Calu3 (cell line): ENCODE results near the gene PEAK1. TPM values are rescaled to one million over a fixed set of nuclear protein-coding genes. Genes with fewer than 3 reads are reported as not detected.
A peak's percentile ranks its signal among the peaks of the same experiment; 100 is the strongest.

Experiments used
- BruUV-seq: library from RNA; stranded (reverse); fragments of 400-500 nt; replicated peaks from 2 replicates; lab custom pipeline; 2021; lab: Mats Ljungman, UMichigan
- CTCF ChIA-PET: fragments of 300-600 bp; sonication (Branson Sonifier 250); formaldehyde crosslinking; loops from one replicate; lab custom pipeline; 2022; ENCODE audit warnings: antibody characterized with exemption; lab: Charles Lee
- DNase-seq: peaks from one replicate; pipeline ENCODE4 v3.0.0; 2022
- H3K27ac Mint-ChIP-seq: one replicate; pipeline ENCODE4 v1.8.0; 2022; ENCODE audit warnings: mixed read lengths; ENCODE audit not compliant: unreplicated experiment
- H3K27me3 Mint-ChIP-seq: one replicate; pipeline ENCODE4 v1.8.0; 2022; ENCODE audit warnings: mixed read lengths; ENCODE audit not compliant: unreplicated experiment
- H3K36me3 Mint-ChIP-seq: one replicate; pipeline ENCODE4 v1.8.0; 2022; ENCODE audit warnings: mild to moderate bottlenecking, moderate library complexity, mixed read lengths; ENCODE audit not compliant: insufficient read depth, unreplicated experiment
- H3K4me1 Mint-ChIP-seq: one replicate; pipeline ENCODE4 v1.8.0; 2022; ENCODE audit warnings: mild to moderate bottlenecking, low read depth, mixed read lengths; ENCODE audit not compliant: unreplicated experiment
- H3K4me3 Mint-ChIP-seq: one replicate; pipeline ENCODE4 v1.8.0; 2022; ENCODE audit warnings: mild to moderate bottlenecking, low read depth, moderate library complexity, mixed read lengths; ENCODE audit not compliant: unreplicated experiment
- H3K9me3 Mint-ChIP-seq: one replicate; pipeline ENCODE4 v1.8.0; 2022; ENCODE audit warnings: low read depth, mixed read lengths; ENCODE audit not compliant: unreplicated experiment
- intact Hi-C: fragments of 100-400 bp; cut with micrococcal nuclease; formaldehyde crosslinking; loops from one replicate; pipeline ENCODE4 v1.10.0; 2022; ENCODE audit not compliant: unreplicated experiment
- total RNA-seq: library from RNA; stranded (reverse); gene quantifications from 2 replicates; pipeline ENCODE4 v1.2.3, GENCODE V29; 2022
- TF ChIP-seq, protein P1 (sequence below): fragments of 200-600 bp; IDR thresholded peaks from one replicate; pipeline ENCODE4 v1.8.0; 2022; ENCODE audit warnings: antibody characterized with exemption; ENCODE audit not compliant: unreplicated experiment

PEAK1 gene
- total RNA-seq, 1 experiment from 2014 or later = 54.3 TPM

- CTCF ChIA-PET = no interaction called here
Observed at GRCh38 chr15:77120576-77120975, 299.3 kb downstream of the PEAK1 start.

GRCh38 chr15:77119446-77119845 lies 300.5 kb downstream of the PEAK1 start:
- H3K27ac Mint-ChIP-seq = no peak overlapping the region
- no peaks in the 10 kb centered on the region for H3K9me3 Mint-ChIP-seq
- H3K4me3 Mint-ChIP-seq = no peak overlapping the region
- no peak for DNase-seq
- no TSS peak for BruUV-seq
- H3K36me3 Mint-ChIP-seq = no peaks in the 10 kb centered on the region
- TF ChIP-seq, protein P1, sequence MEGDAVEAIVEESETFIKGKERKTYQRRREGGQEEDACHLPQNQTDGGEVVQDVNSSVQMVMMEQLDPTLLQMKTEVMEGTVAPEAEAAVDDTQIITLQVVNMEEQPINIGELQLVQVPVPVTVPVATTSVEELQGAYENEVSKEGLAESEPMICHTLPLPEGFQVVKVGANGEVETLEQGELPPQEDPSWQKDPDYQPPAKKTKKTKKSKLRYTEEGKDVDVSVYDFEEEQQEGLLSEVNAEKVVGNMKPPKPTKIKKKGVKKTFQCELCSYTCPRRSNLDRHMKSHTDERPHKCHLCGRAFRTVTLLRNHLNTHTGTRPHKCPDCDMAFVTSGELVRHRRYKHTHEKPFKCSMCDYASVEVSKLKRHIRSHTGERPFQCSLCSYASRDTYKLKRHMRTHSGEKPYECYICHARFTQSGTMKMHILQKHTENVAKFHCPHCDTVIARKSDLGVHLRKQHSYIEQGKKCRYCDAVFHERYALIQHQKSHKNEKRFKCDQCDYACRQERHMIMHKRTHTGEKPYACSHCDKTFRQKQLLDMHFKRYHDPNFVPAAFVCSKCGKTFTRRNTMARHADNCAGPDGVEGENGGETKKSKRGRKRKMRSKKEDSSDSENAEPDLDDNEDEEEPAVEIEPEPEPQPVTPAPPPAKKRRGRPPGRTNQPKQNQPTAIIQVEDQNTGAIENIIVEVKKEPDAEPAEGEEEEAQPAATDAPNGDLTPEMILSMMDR = no peak
- H3K4me1 Mint-ChIP-seq = peaks cover 19% of the 10 kb centered on the region
- intact Hi-C loops = loop anchor here (1.0 to 2.0 kb wide), 4 partner anchors 42 to 423 kb away; no protein-coding TSS in a partner anchor
- no peaks in the 10 kb centered on the region for H3K27me3 Mint-ChIP-seq
- CTCF ChIA-PET = interaction anchor here (0.5 to 2.6 kb wide), 14 partner anchors 11 to 900 kb away, joined by 3 to 20 read pairs (median 6); partner anchors contain the start of gene HMG20A

More at GRCh38 chr15:77120576-77120975, 299.3 kb downstream of the PEAK1 start:
- BruUV-seq = no TSS peak
- intact Hi-C loops = no loop called here
- H3K27me3 Mint-ChIP-seq = no peaks in the 10 kb centered on the region
- TF ChIP-seq, protein P1 = no peak
- peaks cover 19% of the 10 kb centered on the region for H3K4me1 Mint-ChIP-seq
- H3K9me3 Mint-ChIP-seq = no peaks in the 10 kb centered on the region
- no peak overlapping the region for H3K27ac Mint-ChIP-seq
- H3K36me3 Mint-ChIP-seq = no peaks in the 10 kb centered on the region
- no peak overlapping the region for H3K4me3 Mint-ChIP-seq
- no peak for DNase-seq

GRCh38 chr15:77118882-77119321 lies 301.0 kb downstream of the PEAK1 start:
- H3K4me3 Mint-ChIP-seq = no peak overlapping the region
- intact Hi-C loops = loop anchor here (1.0 to 2.0 kb wide), 4 partner anchors 42 to 424 kb away; no protein-coding TSS in a partner anchor
- no TSS peak for BruUV-seq
- DNase-seq = peak; percentile 51
- CTCF ChIA-PET = interaction anchor here (0.5 to 2.6 kb wide), 13 partner anchors 11 to 900 kb away, joined by 3 to 20 read pairs (median 5); partner anchors contain the start of gene HMG20A
- H3K36me3 Mint-ChIP-seq = no peaks in the 10 kb centered on the region
- H3K4me1 Mint-ChIP-seq = peaks cover 19% of the 10 kb centered on the region
- no peaks in the 10 kb centered on the region for H3K9me3 Mint-ChIP-seq
- H3K27ac Mint-ChIP-seq = no peak overlapping the region
- TF ChIP-seq, protein P1 = peak; percentile 71
- no peaks in the 10 kb centered on the region for H3K27me3 Mint-ChIP-seq

- no TSS peak for BruUV-seq
- no peak for DNase-seq
- Mint-ChIP-seq H3K9me3 (no peaks in the 10 kb centered on the region), H3K4me3 (no peak overlapping the region), H3K4me1 (peaks cover 12% of the 10 kb centered on the region), H3K36me3 (no peaks in the 10 kb centered on the region), H3K27me3 (no peaks in the 10 kb centered on the region), H3K27ac (no peak overlapping the region)
- TF ChIP-seq, protein P1 = no peak
- intact Hi-C loops = no loop called here
- CTCF ChIA-PET = no interaction called here
Observed at GRCh38 chr15:77115179-77115578, 304.7 kb downstream of the PEAK1 start.
